CD14-positive monocyte (primary cell): ENCODE measurements around the gene ZSCAN32. TPM values are rescaled to one million over a fixed set of nuclear protein-coding genes. Genes with fewer than 3 reads are reported as not detected.

Source experiments
- DNase-seq, 3 donors: peaks; one replicate each; pipeline ENCODE4 v3.0.0-alpha.2; 2011 to 2022
- H2AFZ ChIP-seq: 2 replicates; pipeline ENCODE4 v1.6.0; 2012; ENCODE audit warnings: mild to moderate bottlenecking, low read depth, low read length, inconsistent platforms; ENCODE audit not compliant: insufficient read depth, poor library complexity, severe bottlenecking
- H3K27ac ChIP-seq, 2 donors: 1 replicate in 1 of 2; 2 replicates in 1 of 2; pipeline ENCODE4 v1.5.1; 2012 to 2013; ENCODE audit warnings: low read length in 2 of 2, control low read depth in 1 of 2, inconsistent platforms in 1 of 2, low read depth in 1 of 2, mild to moderate bottlenecking in 1 of 2
- H3K27me3 ChIP-seq, 2 donors: one replicate each; pipeline versions ENCODE4 v1.6.0 to v1.6.1; 2011 to 2013; ENCODE audit warnings: low read length in 2 of 2; ENCODE audit not compliant: control insufficient read depth in 2 of 2, insufficient read depth in 2 of 2
- H3K36me3 ChIP-seq, 2 donors: replicated peaks in 1 of 2; 1 replicate in 1 of 2; 2 replicates in 1 of 2; pipeline versions ENCODE4 v1.5.1 to v1.6.1; 2012 to 2013; ENCODE audit warnings: low read length in 2 of 2, control low read depth in 1 of 2, inconsistent platforms in 1 of 2, mild to moderate bottlenecking in 1 of 2; ENCODE audit not compliant: insufficient read depth in 2 of 2, control insufficient read depth in 1 of 2
- H3K4me1 ChIP-seq, 2 donors: 1 replicate in 1 of 2; 2 replicates in 1 of 2; pipeline versions ENCODE4 v1.5.1 to v1.6.1; 2012 to 2013; ENCODE audit warnings: low read length in 2 of 2, control low read depth in 1 of 2, inconsistent platforms in 1 of 2, mild to moderate bottlenecking in 1 of 2, moderate library complexity in 1 of 2; ENCODE audit not compliant: insufficient read depth in 2 of 2, control insufficient read depth in 1 of 2
- H3K4me2 ChIP-seq: replicated peaks from 2 replicates; pipeline ENCODE3; 2012; ENCODE audit warnings: low read length, moderate library complexity, mild to moderate bottlenecking; ENCODE audit not compliant: poor library complexity, severe bottlenecking; ENCODE audit errors: extremely low read depth
- H3K4me3 ChIP-seq, 3 experiments: fragments of 200-600 bp in 1 of 3; sonication (generic) in 1 of 3; replicated peaks in 1 of 3; 1 replicate in 2 of 3; 2 replicates in 1 of 3; pipeline ENCODE4 v1.5.1; 2011 to 2013; ENCODE audit warnings: low read length in 3 of 3, mild to moderate bottlenecking in 3 of 3, control low read depth in 2 of 3, low read depth in 2 of 3, inconsistent platforms in 1 of 3, moderate library complexity in 1 of 3
- H3K79me2 ChIP-seq: 2 replicates; pipeline ENCODE4 v1.6.0; 2012; ENCODE audit warnings: mild to moderate bottlenecking, control low read depth, inconsistent platforms, low read length, moderate library complexity; ENCODE audit not compliant: insufficient read depth
- H3K9ac ChIP-seq: 2 replicates; pipeline ENCODE4 v1.6.0; 2017; ENCODE audit warnings: low read length, mild to moderate bottlenecking; ENCODE audit not compliant: insufficient read depth, poor library complexity, severe bottlenecking
- H3K9me3 ChIP-seq, 2 donors: replicated peaks in 1 of 2; 1 replicate in 1 of 2; 2 replicates in 1 of 2; pipeline versions ENCODE4 v1.5.1 to v1.6.1; 2012 to 2013; ENCODE audit warnings: low read length in 2 of 2, control low read depth in 1 of 2; ENCODE audit not compliant: control insufficient read depth in 1 of 2, insufficient read depth in 1 of 2
- H4K20me1 ChIP-seq: 2 replicates; pipeline ENCODE4 v1.6.0; 2012; ENCODE audit warnings: mild to moderate bottlenecking, low read length, control low read depth, moderate library complexity; ENCODE audit not compliant: insufficient read depth
- H3K27ac Mint-ChIP-seq, 7 donors: one replicate each; pipeline ENCODE4 v1.8.0; 2020; ENCODE audit warnings: mild to moderate bottlenecking in 7 of 7, mixed read lengths in 7 of 7, moderate library complexity in 6 of 7, inconsistent platforms in 2 of 7
- H3K27me3 Mint-ChIP-seq, 3 donors: one replicate each; pipeline ENCODE4 v1.8.0; 2021 to 2022; ENCODE audit warnings: low read depth in 3 of 3, mild to moderate bottlenecking in 3 of 3, mixed read lengths in 3 of 3, moderate library complexity in 3 of 3, inconsistent platforms in 1 of 3
- H3K36me3 Mint-ChIP-seq, 2 donors: one replicate each; pipeline ENCODE4 v1.8.0; 2020; ENCODE audit warnings: mixed read lengths in 2 of 2, inconsistent platforms in 1 of 2, mild to moderate bottlenecking in 1 of 2
- H3K4me1 Mint-ChIP-seq: one replicate; pipeline ENCODE4 v1.8.0; 2020; ENCODE audit warnings: mild to moderate bottlenecking, mixed read lengths
- H3K4me3 Mint-ChIP-seq, 2 donors: one replicate each; pipeline ENCODE4 v1.8.0; 2020; ENCODE audit warnings: mild to moderate bottlenecking in 2 of 2, mixed read lengths in 2 of 2, moderate library complexity in 1 of 2
- H3K9me3 Mint-ChIP-seq, 7 donors: one replicate each; pipeline ENCODE4 v1.8.0; 2020 to 2022; ENCODE audit warnings: mixed read lengths in 7 of 7, mild to moderate bottlenecking in 6 of 7, moderate library complexity in 6 of 7, inconsistent platforms in 2 of 7
- WGBS: methylation state at CpG from one replicate; pipeline ENCODE4 v1.1.5; 2013; ENCODE audit warnings: missing lambda C conversion rate; ENCODE audit not compliant: insufficient coverage; 5-methylcytosine and 5-hydroxymethylcytosine counted together
- intact Hi-C, 2 donors: fragments of 100-400 bp; cut with micrococcal nuclease; formaldehyde crosslinking; loops; one replicate each; pipeline versions ENCODE4 v1.15.0 to v1.15.1; 2023
- polyA plus RNA-seq, 3 donors: library from polyadenylated mRNA; depleted of rRNA in 1 of 3; unstranded in 2 of 3; stranded (reverse) in 1 of 3; fragments of 300-500 nt in 2 of 3; fragments of >200 nt in 1 of 3; fragmentation: Illumina TruSeq in 2 of 3; gene quantifications; 1 replicate in 2 of 3; 2 replicates in 1 of 3; pipeline ENCODE4 v1.2.3, GENCODE V29; 2012 to 2021
- TF ChIP-seq, protein P1 (sequence below): fragments of 200-600 bp; IDR thresholded peaks from one replicate; pipeline ENCODE4 v1.8.0; 2022; ENCODE audit warnings: antibody characterized with exemption, mild to moderate bottlenecking

ZSCAN32 gene
- polyA plus RNA-seq, 3 donors = 5.7 to 7.7 (median 7.2) TPM

DNA sequence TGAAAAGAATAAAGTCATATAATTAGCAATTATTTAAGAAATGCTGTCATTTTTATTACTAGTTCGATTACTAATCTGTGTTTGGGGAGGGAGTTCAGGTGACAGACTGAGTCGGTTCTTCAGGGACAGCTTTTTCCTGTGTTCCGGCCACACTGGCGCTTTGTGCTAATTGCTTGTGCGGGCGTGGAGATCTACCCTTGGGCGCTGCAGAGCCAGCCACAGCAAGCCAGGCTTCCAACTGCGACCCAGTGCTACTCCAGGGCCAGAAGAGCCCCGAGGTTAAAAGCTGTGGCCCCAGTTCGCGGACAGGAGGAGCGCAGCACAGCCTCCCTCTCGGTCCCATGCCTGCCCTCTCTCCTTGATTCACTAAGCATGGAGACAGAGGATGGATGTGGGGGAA is 51.6 kb downstream of the ZSCAN32 start:
- Histone ChIP-seq H4K20me1 (no peaks in the 10 kb centered on the region), H3K36me3 (no peaks in the 10 kb centered on the region), H3K27ac (no peak overlapping the region), H3K9ac (no peak overlapping the region), H3K9me3 (peaks cover 0 to 7% of the 10 kb centered on the region in 2 donors), H3K79me2 (no peaks in the 10 kb centered on the region), H3K27me3 (peaks cover 0 to 3% of the 10 kb centered on the region in 2 donors), H3K4me1 (no peaks in the 10 kb centered on the region), H3K4me2 (no peak overlapping the region), H2AFZ (no peak overlapping the region), H3K4me3 (no peak overlapping the region)
- TF ChIP-seq, protein P1, sequence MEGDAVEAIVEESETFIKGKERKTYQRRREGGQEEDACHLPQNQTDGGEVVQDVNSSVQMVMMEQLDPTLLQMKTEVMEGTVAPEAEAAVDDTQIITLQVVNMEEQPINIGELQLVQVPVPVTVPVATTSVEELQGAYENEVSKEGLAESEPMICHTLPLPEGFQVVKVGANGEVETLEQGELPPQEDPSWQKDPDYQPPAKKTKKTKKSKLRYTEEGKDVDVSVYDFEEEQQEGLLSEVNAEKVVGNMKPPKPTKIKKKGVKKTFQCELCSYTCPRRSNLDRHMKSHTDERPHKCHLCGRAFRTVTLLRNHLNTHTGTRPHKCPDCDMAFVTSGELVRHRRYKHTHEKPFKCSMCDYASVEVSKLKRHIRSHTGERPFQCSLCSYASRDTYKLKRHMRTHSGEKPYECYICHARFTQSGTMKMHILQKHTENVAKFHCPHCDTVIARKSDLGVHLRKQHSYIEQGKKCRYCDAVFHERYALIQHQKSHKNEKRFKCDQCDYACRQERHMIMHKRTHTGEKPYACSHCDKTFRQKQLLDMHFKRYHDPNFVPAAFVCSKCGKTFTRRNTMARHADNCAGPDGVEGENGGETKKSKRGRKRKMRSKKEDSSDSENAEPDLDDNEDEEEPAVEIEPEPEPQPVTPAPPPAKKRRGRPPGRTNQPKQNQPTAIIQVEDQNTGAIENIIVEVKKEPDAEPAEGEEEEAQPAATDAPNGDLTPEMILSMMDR = no peak
- DNase-seq = no peak
- intact Hi-C loops = no loop called here
- Mint-ChIP-seq H3K4me3 (peak overlapping the region in 1 of 2 donors; percentile 12), H3K9me3 (peaks cover 11 to 57% (median 36%) of the 10 kb centered on the region in 7 donors), H3K4me1 (peaks cover 4% of the 10 kb centered on the region), H3K27me3 (peaks cover 5 to 13% (median 5%) of the 10 kb centered on the region in 3 donors), H3K36me3 (no peaks in the 10 kb centered on the region), H3K27ac (no peak overlapping the region)
- WGBS = 64% methylated on average over 8 of the region's 13 CpGs

DNA sequence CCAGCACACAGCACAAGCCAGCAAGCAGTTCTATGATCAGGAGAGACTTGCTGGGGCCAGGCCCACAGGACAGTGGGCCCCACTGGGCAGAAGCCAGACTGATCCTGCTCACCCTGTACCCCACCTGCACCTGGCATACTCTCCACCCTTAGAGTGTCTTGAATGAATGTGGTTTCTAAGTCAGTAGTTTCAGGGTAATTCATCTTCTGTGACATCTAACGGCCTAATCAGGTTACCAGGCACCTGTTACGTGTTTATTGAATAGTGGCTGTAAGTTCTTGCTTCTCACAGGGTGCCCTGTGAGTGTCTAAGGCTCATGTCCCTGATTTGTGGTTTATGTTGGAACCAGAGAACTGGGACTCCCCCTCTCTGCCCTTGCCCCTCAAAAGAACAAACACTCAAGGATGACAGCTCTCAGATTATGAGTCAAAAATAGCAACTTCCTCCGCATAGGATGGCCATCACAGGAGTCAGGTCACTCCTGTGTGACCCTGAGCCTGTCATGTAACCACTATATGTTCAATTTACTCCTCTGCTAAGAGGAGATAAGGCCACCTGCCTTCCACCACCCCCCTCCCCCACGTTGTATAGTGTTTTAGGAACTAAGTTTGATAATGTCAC is 52.1 kb downstream of the ZSCAN32 start:
- no peaks in the 10 kb centered on the region for H3K4me1 ChIP-seq
- Mint-ChIP-seq H3K27ac (no peak overlapping the region), H3K9me3 (peaks cover 12 to 55% (median 37%) of the 10 kb centered on the region in 7 donors), H3K27me3 (peaks cover 5 to 13% (median 5%) of the 10 kb centered on the region in 3 donors), H3K36me3 (no peaks in the 10 kb centered on the region), H3K4me3 (no peak overlapping the region), H3K4me1 (peaks cover 2% of the 10 kb centered on the region)
- WGBS = 0% methylated on average over 1 of the region's 4 CpGs
- TF ChIP-seq, protein P1 = no peak
- H3K9ac ChIP-seq = no peak overlapping the region
- H2AFZ ChIP-seq = no peak overlapping the region
- peaks cover under 1 to 11% of the 10 kb centered on the region in 2 donors for H3K9me3 ChIP-seq
- intact Hi-C loops = no loop called here
- DNase-seq = no peak
- no peak overlapping the region for H3K27ac ChIP-seq
- no peak overlapping the region for H3K4me2 ChIP-seq
- no peaks in the 10 kb centered on the region for H3K36me3 ChIP-seq
- no peak overlapping the region for H3K4me3 ChIP-seq
- no peaks in the 10 kb centered on the region for H3K79me2 ChIP-seq
- no peaks in the 10 kb centered on the region for H4K20me1 ChIP-seq
- H3K27me3 ChIP-seq = peaks cover 0 to 3% of the 10 kb centered on the region in 2 donors
